ENCODE data around the gene KREMEN1.

KREMEN1 gene

DNA sequence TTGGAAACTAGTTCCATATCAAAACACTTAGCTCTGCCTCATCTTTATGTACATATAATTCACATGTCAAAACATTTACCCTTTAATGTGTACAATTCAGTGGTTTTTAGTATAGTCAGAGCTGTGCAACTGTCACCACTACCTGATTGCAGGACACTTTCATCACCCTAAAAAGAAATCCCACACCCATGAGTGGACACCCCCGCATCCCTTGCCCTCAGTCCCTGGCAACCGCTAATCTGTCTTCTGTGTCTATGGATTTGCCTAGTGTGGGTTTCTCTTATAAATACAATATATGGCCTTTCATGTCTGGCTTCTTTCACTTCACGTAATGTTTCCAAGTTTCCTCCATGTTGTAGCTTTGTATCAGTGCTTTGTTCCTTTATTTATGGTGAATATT is 124.3 kb downstream of the KREMEN1 start:
- Mint-ChIP-seq H3K9me3 (no peaks in the 10 kb centered on the region), H3K27ac (no peak overlapping the region), H3K4me3 (no peak overlapping the region), H3K4me1 (peaks cover 3% of the 10 kb centered on the region), H3K36me3 (no peaks in the 10 kb centered on the region), H3K27me3 (peaks cover 75% of the 10 kb centered on the region)
- ATAC-seq, result no peak

GRCh38 chr22:29198240-29198639 is 125.4 kb downstream of the KREMEN1 start:
- Mint-ChIP-seq H3K36me3 (no peaks in the 10 kb centered on the region), H3K27ac (no peak overlapping the region), H3K4me1 (peaks cover 14% of the 10 kb centered on the region), H3K9me3 (no peaks in the 10 kb centered on the region), H3K4me3 (no peak overlapping the region), H3K27me3 (peaks cover 71% of the 10 kb centered on the region)
- ATAC-seq, result no peak

GRCh38 chr22:29199702-29200400 is 127.0 kb downstream of the KREMEN1 start:
- peaks cover 15% of the 10 kb centered on the region for H3K4me1 Mint-ChIP-seq
- no peaks in the 10 kb centered on the region for H3K36me3 Mint-ChIP-seq
- H3K27me3 Mint-ChIP-seq, result peaks cover 83% of the 10 kb centered on the region

GRCh38 chr22:29200901-29201300 is 128.1 kb downstream of the KREMEN1 start:
- Mint-ChIP-seq H3K36me3 (no peaks in the 10 kb centered on the region), H3K4me1 (peaks cover 15% of the 10 kb centered on the region), H3K9me3 (no peaks in the 10 kb centered on the region), H3K4me3 (no peak overlapping the region), H3K27ac (no peak overlapping the region), H3K27me3 (peaks cover 78% of the 10 kb centered on the region)
- no peak for ATAC-seq

More at GRCh38 chr22:29199702-29200400, 127.0 kb downstream of the KREMEN1 start:
- no peak overlapping the region for H3K27ac Mint-ChIP-seq
- no peaks in the 10 kb centered on the region for H3K9me3 Mint-ChIP-seq
- no peak for ATAC-seq
- H3K4me3 Mint-ChIP-seq, result no peak overlapping the region

DNA sequence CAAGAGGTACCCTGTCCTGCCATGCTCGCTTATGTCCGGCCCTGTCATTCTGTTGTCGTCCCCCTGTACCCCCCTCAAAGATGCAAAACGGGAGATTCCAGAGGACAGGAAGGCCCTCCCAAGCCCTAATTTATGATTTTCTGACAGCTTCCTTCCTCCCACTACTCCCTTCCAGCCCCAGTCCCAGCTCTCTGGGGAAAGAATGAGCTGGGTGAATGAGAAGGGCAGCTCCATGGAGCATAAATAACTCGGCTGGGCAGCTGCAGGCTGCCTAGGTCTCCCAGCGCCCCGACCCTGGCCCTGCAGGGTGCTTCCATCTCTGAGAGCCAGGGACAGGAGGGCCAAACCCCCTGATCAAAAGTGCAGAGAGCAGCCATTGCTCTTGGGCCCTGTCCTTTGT is 128.9 kb downstream of the KREMEN1 start:
- Mint-ChIP-seq H3K9me3 (no peaks in the 10 kb centered on the region), H3K4me1 (peaks cover 21% of the 10 kb centered on the region), H3K4me3 (no peak overlapping the region), H3K27ac (no peak overlapping the region), H3K36me3 (no peaks in the 10 kb centered on the region), H3K27me3 (peaks cover 78% of the 10 kb centered on the region)
- no peak for ATAC-seq

- peak; percentile 93 for ATAC-seq
- no peak overlapping the region for H3K4me3 Mint-ChIP-seq
- H3K36me3 Mint-ChIP-seq, result no peaks in the 10 kb centered on the region
- peak overlapping the region; percentile 18 for H3K27ac Mint-ChIP-seq
- peaks cover 78% of the 10 kb centered on the region for H3K27me3 Mint-ChIP-seq
- H3K4me1 Mint-ChIP-seq, result peaks cover 21% of the 10 kb centered on the region
- no peaks in the 10 kb centered on the region for H3K9me3 Mint-ChIP-seq
These were observed 129.7 kb downstream of the KREMEN1 start for GRCh38 chr22:29202212-29203192.

DNA sequence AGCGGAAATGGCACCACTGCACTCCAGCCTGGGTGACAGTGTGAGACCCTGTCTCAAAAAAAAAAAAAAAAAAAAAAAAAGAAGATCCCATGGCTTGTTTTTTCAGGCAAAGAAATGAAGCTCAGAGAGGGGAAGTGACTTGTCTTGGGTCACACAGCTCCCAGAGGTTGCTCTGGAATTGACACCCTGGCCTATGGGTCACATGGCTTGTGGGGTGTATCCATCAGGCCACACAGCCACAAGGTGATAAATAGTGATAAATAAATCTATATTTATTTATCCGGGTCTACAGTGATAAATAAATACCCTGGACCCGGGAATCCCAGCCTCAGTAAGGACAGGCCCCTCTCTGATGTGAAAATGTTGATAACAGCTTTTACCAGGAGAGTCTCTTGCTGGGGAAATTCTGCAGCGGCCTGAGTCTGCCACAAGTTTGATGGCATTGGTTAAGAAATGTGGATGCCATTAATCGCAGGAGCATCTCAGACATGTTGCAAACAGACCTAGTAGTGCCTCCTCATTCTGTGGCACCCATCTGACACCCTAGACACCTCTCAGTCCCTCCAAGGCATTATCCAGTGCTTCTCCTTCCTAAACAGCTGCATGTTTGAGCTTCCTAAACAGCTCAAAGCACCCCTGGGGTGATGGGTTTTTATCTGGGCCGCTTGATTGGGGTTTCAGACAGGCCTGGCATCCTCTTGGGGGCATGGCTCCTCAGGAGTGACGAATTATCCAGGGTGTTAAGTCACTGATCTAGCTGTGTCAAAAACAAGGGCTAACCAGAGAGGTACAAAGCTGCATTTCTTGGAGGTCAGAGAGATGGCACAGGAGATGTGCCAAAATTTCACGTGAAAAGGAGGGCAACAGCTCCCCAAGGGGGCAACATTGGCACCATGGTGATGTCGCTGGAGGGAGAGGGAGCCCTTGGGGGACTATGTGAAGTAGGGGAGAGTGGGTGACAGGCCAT is 130.9 kb downstream of the KREMEN1 start:
- Mint-ChIP-seq H3K27me3 (peaks cover 81% of the 10 kb centered on the region), H3K4me3 (no peak overlapping the region), H3K27ac (no peak overlapping the region), H3K4me1 (peaks cover 26% of the 10 kb centered on the region), H3K36me3 (no peaks in the 10 kb centered on the region), H3K9me3 (no peaks in the 10 kb centered on the region)
- no peak for ATAC-seq

GRCh38 chr22:29204455-29205183 is 131.8 kb downstream of the KREMEN1 start:
- Mint-ChIP-seq H3K4me3 (no peak overlapping the region), H3K9me3 (no peaks in the 10 kb centered on the region), H3K27ac (no peak overlapping the region), H3K4me1 (peaks cover 32% of the 10 kb centered on the region), H3K36me3 (no peaks in the 10 kb centered on the region), H3K27me3 (peaks cover 87% of the 10 kb centered on the region)
- ATAC-seq, result no peak

GRCh38 chr22:29205252-29205593 is 132.4 kb downstream of the KREMEN1 start:
- peaks cover 32% of the 10 kb centered on the region for H3K4me1 Mint-ChIP-seq
- peaks cover 85% of the 10 kb centered on the region for H3K27me3 Mint-ChIP-seq
- no peaks in the 10 kb centered on the region for H3K36me3 Mint-ChIP-seq
- no peaks in the 10 kb centered on the region for H3K9me3 Mint-ChIP-seq
- no peak overlapping the region for H3K4me3 Mint-ChIP-seq
- no peak for ATAC-seq
- H3K27ac Mint-ChIP-seq, result no peak overlapping the region

- H3K9me3 Mint-ChIP-seq, result no peaks in the 10 kb centered on the region
- no peak for ATAC-seq
These were observed 132.9 kb downstream of the KREMEN1 start, which contains the start of gene EMID1 for GRCh38 chr22:29205594-29206371. Gene EMID1, plus strand, starts transcription at chr22:29205896. Its CDS starts 143 bp downstream, at chr22:29206039.

DNA sequence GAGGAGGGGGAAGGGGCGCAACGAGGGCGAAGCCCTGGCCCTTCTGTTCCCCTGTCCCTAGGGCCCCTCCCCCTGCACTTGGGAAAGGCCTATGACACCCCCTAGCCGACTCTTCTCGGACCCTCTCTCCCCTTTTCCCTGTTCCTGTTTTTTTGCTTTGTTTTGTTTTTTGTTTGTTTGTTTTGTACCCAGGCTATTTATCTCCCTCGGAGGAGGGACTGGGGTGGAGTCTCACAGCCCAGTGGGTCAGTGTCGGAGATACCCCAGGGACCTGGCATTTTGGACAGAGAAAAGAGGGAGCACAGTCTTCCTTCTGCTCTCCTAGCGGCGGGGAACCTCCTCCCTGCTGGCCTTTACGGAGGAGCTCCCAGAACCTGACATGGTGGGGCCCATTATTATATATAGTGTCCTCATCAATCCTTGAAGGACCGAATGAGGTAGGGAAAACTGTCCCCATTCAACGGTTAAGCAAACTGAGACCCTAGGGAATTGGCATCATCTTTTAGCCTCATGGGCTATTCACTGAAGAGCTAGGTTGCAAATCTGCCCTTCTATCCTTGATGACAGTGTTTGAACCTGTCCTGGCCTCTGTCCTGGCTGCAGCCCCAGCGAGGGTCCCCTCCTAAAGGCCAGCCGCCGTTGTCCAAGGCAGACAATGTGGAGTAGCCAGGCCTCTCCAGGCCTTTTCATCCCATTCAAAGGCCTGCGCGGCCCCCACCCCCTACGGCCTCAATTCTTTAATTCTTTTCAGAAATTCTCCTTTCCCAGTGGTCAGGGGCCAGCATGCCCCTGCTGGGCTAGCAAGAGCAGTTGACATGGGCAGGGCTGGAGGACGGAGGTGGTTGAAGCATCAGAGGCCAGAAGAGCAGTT is 133.8 kb downstream of the KREMEN1 start:
- no peak for ATAC-seq
- H3K9me3 Mint-ChIP-seq, result no peaks in the 10 kb centered on the region
- peaks cover 32% of the 10 kb centered on the region for H3K4me1 Mint-ChIP-seq
- peaks cover 85% of the 10 kb centered on the region for H3K27me3 Mint-ChIP-seq
- H3K36me3 Mint-ChIP-seq, result no peaks in the 10 kb centered on the region
- no peak overlapping the region for H3K27ac Mint-ChIP-seq
- peak overlapping the region; percentile 70 for H3K4me3 Mint-ChIP-seq

More at GRCh38 chr22:29205594-29206371, 132.9 kb downstream of the KREMEN1 start, which contains the start of gene EMID1:
- Mint-ChIP-seq H3K4me3 (peak within 1 kb of the TSS; percentile 70), H3K27ac (no peak within 1 kb of the TSS), H3K4me1 (peaks cover 32% of the 10 kb centered on the region), H3K27me3 (peaks cover 85% of the 10 kb centered on the region), H3K36me3 (no peaks in the 10 kb centered on the region)

DNA sequence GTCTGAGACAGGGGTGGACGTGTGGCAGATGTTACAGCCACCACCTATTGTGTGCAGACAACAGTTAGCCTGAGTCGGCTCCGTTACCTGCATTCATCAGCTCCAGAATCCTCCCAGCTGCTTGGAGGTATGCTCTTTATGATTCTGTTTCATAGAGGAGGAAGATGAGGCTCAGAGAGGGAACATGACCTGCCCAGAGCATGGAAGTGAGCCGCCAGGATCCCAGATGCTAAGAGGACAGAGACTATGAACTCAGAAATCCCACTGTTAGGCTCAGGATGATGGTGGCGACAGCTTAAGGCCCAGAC is 134.4 kb downstream of the KREMEN1 start:
- H3K27ac Mint-ChIP-seq, result no peak overlapping the region
- H3K4me3 Mint-ChIP-seq, result no peak overlapping the region
- ATAC-seq, result no peak
- H3K4me1 Mint-ChIP-seq, result peaks cover 28% of the 10 kb centered on the region
- no peaks in the 10 kb centered on the region for H3K36me3 Mint-ChIP-seq
- peaks cover 83% of the 10 kb centered on the region for H3K27me3 Mint-ChIP-seq
- no peaks in the 10 kb centered on the region for H3K9me3 Mint-ChIP-seq

Data from stimulated activated memory B cell treated with anti-CD40 and anti-IgM and Interleukin-4, amounts not matched to agents 10 μg/mL and 1 μg/mL and 100 μg/mL, for 72 hours (primary cell).